Spleen (tissue), 11 donors: ENCODE measurements around the gene OR1B1. TPM values are rescaled to one million over a fixed set of nuclear protein-coding genes. Genes with fewer than 3 reads are reported as not detected.

ENCODE experiments used
- DNase-seq: peaks from one replicate; pipeline ENCODE4 v3.0.0-alpha.2; 2020
- H3K27ac ChIP-seq, 8 donors: fragments of 200-600 bp; sonication (generic) in 7 of 8; 1 replicate in 4 of 8; 2 replicates in 4 of 8; pipeline versions ENCODE4 v1.5.0 to v1.8.0; 2016 to 2021; ENCODE audit warnings: inconsistent platforms in 4 of 8, mild to moderate bottlenecking in 4 of 8, moderate library complexity in 1 of 8
- H3K27me3 ChIP-seq, 7 donors: fragments of 200-600 bp; sonication (generic) in 6 of 7; replicated peaks in 1 of 7; 1 replicate in 4 of 7; 2 replicates in 3 of 7; pipeline versions ENCODE4 v1.5.0 to v1.8.0; 2016 to 2021; ENCODE audit warnings: inconsistent platforms in 3 of 7, mild to moderate bottlenecking in 1 of 7
- H3K36me3 ChIP-seq, 6 donors: fragments of 200-600 bp; sonication (generic) in 5 of 6; 1 replicate in 4 of 6; 2 replicates in 2 of 6; pipeline versions ENCODE4 v1.5.0 to v1.8.0; 2016 to 2021; ENCODE audit warnings: inconsistent platforms in 2 of 6
- H3K4me1 ChIP-seq, 6 donors: fragments of 200-600 bp; sonication (generic) in 5 of 6; 1 replicate in 3 of 6; 2 replicates in 3 of 6; pipeline versions ENCODE4 v1.5.0 to v1.8.0; 2016 to 2021; ENCODE audit warnings: inconsistent platforms in 3 of 6
- H3K4me3 ChIP-seq, 8 donors: fragments of 200-600 bp; sonication (generic) in 7 of 8; 1 replicate in 4 of 8; 2 replicates in 4 of 8; pipeline versions ENCODE4 v1.5.0 to v1.8.0; 2016 to 2021; ENCODE audit warnings: inconsistent platforms in 4 of 8, mild to moderate bottlenecking in 4 of 8, moderate library complexity in 2 of 8
- H3K9me3 ChIP-seq, 8 donors: fragments of 200-600 bp; sonication (generic) in 7 of 8; 1 replicate in 4 of 8; 2 replicates in 4 of 8; pipeline versions ENCODE4 v1.5.0 to v1.8.0; 2016 to 2021; ENCODE audit warnings: inconsistent platforms in 4 of 8
- CTCF ChIP-seq, 11 experiments: fragments of 200-600 bp in 7 of 11; fragments of 450-650 bp in 4 of 11; sonication (generic) in 4 of 11; IDR thresholded peaks in 8 of 11; conservative IDR thresholded peaks in 3 of 11; 1 replicate in 7 of 11; 2 replicates in 4 of 11; pipeline versions ENCODE4 v1.4.0 to v1.8.0; 2016 to 2021; ENCODE audit warnings: antibody characterized with exemption in 11 of 11, inconsistent platforms in 4 of 11, mild to moderate bottlenecking in 1 of 11
- POLR2A ChIP-seq, 3 donors: fragments of 450-650 bp; IDR thresholded peaks; one replicate each; pipeline ENCODE4 v1.5.1; 2017; ENCODE audit warnings: antibody characterized with exemption in 3 of 3, mild to moderate bottlenecking in 1 of 3
- POLR2AphosphoS5 ChIP-seq, 3 donors: sonication (generic); formaldehyde crosslinking; IDR thresholded peaks; one replicate each; pipeline ENCODE4 v1.5.1; 2017; ENCODE audit warnings: antibody characterized with exemption in 3 of 3
- WGBS, 5 donors: extraction: QIAGEN DNeasy Blood & Tissue Kit in 3 of 5; methylation state at CpG; one replicate each; pipeline versions ENCODE4 v1.1.5 to v1.1.7; 2013 to 2018; 5-methylcytosine and 5-hydroxymethylcytosine counted together
- intact Hi-C: fragments of 100-400 bp; cut with DNase I; formaldehyde crosslinking; loops from one replicate; pipeline ENCODE4 v1.15.0; 2023; ENCODE audit warnings: low total_unique reads
- polyA plus RNA-seq, 3 donors: library from polyadenylated mRNA; stranded (reverse); fragments of 200-250 nt; gene quantifications; one replicate each; pipeline ENCODE4 v1.2.1, GENCODE V29; 2013
- total RNA-seq, 7 donors: library from RNA; depleted of rRNA in 3 of 7; stranded (reverse); fragments of >200 nt in 3 of 7; fragmentation: NEBNext Ultra II Directional in 4 of 7; extraction: Animal tissue kit (Norgen Biotek cat#: 25700) in 4 of 7; gene quantifications; one replicate each; pipeline versions ENCODE4 v1.1.0 to v1.2.1, GENCODE V29; 2016 to 2021
- donor health status: healthy with polysubstance abuse.
- donor health status: DM: no; HTN: no; CAD: no; lungs with moderate emphysema.
- donor health status: DM: no; HTN: no; CAD: no.
- donor health status: Bipolar disorder and iron deficiency.
- donor health status: healthy.
- donor health status: DM: no; HTN: no; CAD: no.
- donor health status: DM: yes; HTN: yes; CAD: no.

Gene OR1B1
- total and polyA plus RNA-seq, 10 donors, result 0.60 TPM; not detected in 9

GRCh38 chr9:122579874-122580273, 77.6 kb downstream of the OR1B1 start:
- 61 to 78% (median 70%) methylated on average over 5 of the region's 5 CpGs for WGBS, 5 donors
- no peak overlapping the region for H3K27ac ChIP-seq
- no peaks in the 10 kb centered on the region for H3K36me3 ChIP-seq
- H3K4me3 ChIP-seq, result no peak overlapping the region
- H3K9me3 ChIP-seq, result no peaks in the 10 kb centered on the region
- no peak for TF ChIP-seq CTCF (IDR thresholded peaks at IDR 0.05 in 8 of 11, conservative IDR thresholded peaks at IDR 0.05 in 3 of 11)
- no peak for TF ChIP-seq POLR2A (IDR thresholded peaks at IDR 0.05)
- TF ChIP-seq POLR2AphosphoS5 (IDR thresholded peaks at IDR 0.05), result no peak
- DNase-seq, result no peak
- no peaks in the 10 kb centered on the region for H3K4me1 ChIP-seq
- H3K27me3 ChIP-seq, result no peaks in the 10 kb centered on the region
- intact Hi-C loops, result no loop called here

Other genes with a start within 250 kb of the OR1B1 start
- gene OR1J1, start 179.7 kb downstream of the OR1B1 start, total RNA-seq, result not detected
- not detected for gene OR1J1, start 179.7 kb downstream of the OR1B1 start, polyA plus RNA-seq
- not detected for gene OR1J2, start 146.8 kb downstream of the OR1B1 start, total RNA-seq
- not detected for gene OR1J2, start 146.8 kb downstream of the OR1B1 start, polyA plus RNA-seq
- not detected for gene OR1J4, start 138.5 kb downstream of the OR1B1 start, total RNA-seq
- not detected for gene OR1J4, start 138.5 kb downstream of the OR1B1 start, polyA plus RNA-seq
- gene OR1N1, start 130.3 kb downstream of the OR1B1 start, total RNA-seq, result not detected
- gene OR1N1, start 130.3 kb downstream of the OR1B1 start, polyA plus RNA-seq, result not detected
- not detected for gene OR1N2, start 104.5 kb downstream of the OR1B1 start, total RNA-seq
- not detected for gene OR1N2, start 104.5 kb downstream of the OR1B1 start, polyA plus RNA-seq
- 1 to 10 TPM in 2 of 7 donors, under 1 TPM in 5; 0.33 to 1.6 (median 0.92) TPM for gene OR1L8, start 74.2 kb downstream of the OR1B1 start, total RNA-seq
- under 1 TPM in 2 of 3 donors, not detected in 1; 0.17 to 0.38 TPM for gene OR1L8, start 74.2 kb downstream of the OR1B1 start, polyA plus RNA-seq
- not detected for gene OR1Q1, start 42.9 kb downstream of the OR1B1 start, total RNA-seq
- gene OR1Q1, start 42.9 kb downstream of the OR1B1 start, polyA plus RNA-seq, result not detected
- gene OR1L1, start 4.1 kb upstream of the OR1B1 start, total RNA-seq, result not detected
- gene OR1L1, start 4.1 kb upstream of the OR1B1 start, polyA plus RNA-seq, result not detected
- not detected for gene OR1L3, start 17.5 kb upstream of the OR1B1 start, total RNA-seq
- gene OR1L3, start 17.5 kb upstream of the OR1B1 start, polyA plus RNA-seq, result not detected
- gene OR1L4, start 66.4 kb upstream of the OR1B1 start, total RNA-seq, result not detected
- gene OR1L4, start 66.4 kb upstream of the OR1B1 start, polyA plus RNA-seq, result not detected
- not detected for gene OR1L6, start 84.7 kb upstream of the OR1B1 start, total RNA-seq
- gene OR1L6, start 84.7 kb upstream of the OR1B1 start, polyA plus RNA-seq, result not detected
- not detected for gene OR5C1, start 131.3 kb upstream of the OR1B1 start, total RNA-seq
- gene OR5C1, start 131.3 kb upstream of the OR1B1 start, polyA plus RNA-seq, result not detected
- not detected for gene OR1K1, start 142.5 kb upstream of the OR1B1 start, total RNA-seq
- gene OR1K1, start 142.5 kb upstream of the OR1B1 start, polyA plus RNA-seq, result not detected
- gene PDCL, start 171.0 kb upstream of the OR1B1 start, total RNA-seq, result 10 to 100 TPM; 15.7 to 25.5 (median 22.6) TPM
- 10 to 100 TPM in 1 of 3 donors, 1 to 10 TPM in 2; 6.8 to 11.5 (median 8.8) TPM for gene PDCL, start 171.0 kb upstream of the OR1B1 start, polyA plus RNA-seq
- gene RC3H2, start 247.7 kb upstream of the OR1B1 start, total RNA-seq, result 10 to 100 TPM; 58.3 to 78.7 (median 64.8) TPM
- 10 to 100 TPM in 1 of 3 donors, 1 to 10 TPM in 2; 8.3 to 13.7 (median 9.6) TPM for gene RC3H2, start 247.7 kb upstream of the OR1B1 start, polyA plus RNA-seq